DMS153 treated with DMSO at 0.1 percent for 48 hours (cell line): ENCODE measurements around the gene GINS1.
A peak's percentile ranks its signal among the peaks of the same experiment; 100 is the strongest.
"Not testable (repeated sequence)": the region's sequence is repeated elsewhere in the genome, so short reads cannot be mapped to it uniquely, and the experiment has no call there.

Experiments
- DNase-seq: peaks from one replicate; lab custom pipeline; 2025; ENCODE audit not compliant: unreplicated experiment; lab: John Stamatoyannopoulos, UW

The GINS1 gene

GRCh38 chr20:25389858-25390537 is 17.5 kb upstream of the GINS1 start:
- DNase-seq = no peak

- peak; percentile 89 for DNase-seq
Observed at GRCh38 chr20:25390538-25391528, 16.6 kb upstream of the GINS1 start, which contains the start of gene ABHD12. Gene ABHD12 (minus strand): TSS chr20:25390835. CDS start chr20:25390703, 132 bp downstream.

GRCh38 chr20:25394276-25394675 is 13.2 kb upstream of the GINS1 start:
- DNase-seq = no peak

DNA sequence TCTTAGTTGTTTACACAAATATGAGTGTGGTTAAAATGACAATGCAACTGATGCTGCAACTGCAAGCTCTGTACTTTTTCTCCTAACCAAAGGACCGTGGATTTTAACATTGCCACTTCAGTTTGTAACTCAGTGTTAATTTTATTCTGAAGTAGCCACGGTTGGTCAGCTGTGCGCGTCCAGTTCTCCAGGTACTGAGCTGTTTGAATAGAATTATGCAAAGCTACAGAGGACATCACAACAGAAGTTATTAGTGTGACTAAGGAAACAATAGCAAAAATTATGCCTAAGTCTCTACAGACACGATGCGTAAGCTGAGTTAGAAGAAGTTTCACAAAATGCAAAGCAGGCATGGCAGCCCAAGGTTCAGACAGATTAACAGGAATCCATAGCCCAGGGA is 12.5 kb upstream of the GINS1 start:
- DNase-seq = no peak

- DNase-seq = no peak
Observed at GRCh38 chr20:25397096-25397495, 10.4 kb upstream of the GINS1 start.

DNA sequence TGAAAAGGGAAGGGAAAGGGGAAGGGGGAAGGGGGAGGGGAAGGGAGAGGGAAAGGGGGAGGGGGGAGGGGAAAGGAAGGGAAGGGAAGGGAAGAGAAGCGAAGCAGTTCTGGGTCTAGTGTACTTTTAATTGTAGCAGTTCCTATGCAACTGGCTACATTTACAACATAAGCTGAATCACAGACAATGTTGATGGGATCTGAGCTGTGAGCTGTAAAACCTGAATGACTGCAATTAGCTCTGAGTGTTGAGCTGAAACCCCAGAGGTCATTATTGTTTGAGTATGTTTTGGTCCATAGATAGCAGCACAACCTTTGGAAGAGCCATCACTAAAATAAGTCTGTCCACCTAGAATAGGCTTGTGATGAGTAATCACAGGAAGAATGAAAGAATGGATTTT is 9.7 kb upstream of the GINS1 start:
- peak; percentile 27 for DNase-seq

- no peak for DNase-seq
Observed at GRCh38 chr20:25398376-25399036, 9.0 kb upstream of the GINS1 start.

DNA sequence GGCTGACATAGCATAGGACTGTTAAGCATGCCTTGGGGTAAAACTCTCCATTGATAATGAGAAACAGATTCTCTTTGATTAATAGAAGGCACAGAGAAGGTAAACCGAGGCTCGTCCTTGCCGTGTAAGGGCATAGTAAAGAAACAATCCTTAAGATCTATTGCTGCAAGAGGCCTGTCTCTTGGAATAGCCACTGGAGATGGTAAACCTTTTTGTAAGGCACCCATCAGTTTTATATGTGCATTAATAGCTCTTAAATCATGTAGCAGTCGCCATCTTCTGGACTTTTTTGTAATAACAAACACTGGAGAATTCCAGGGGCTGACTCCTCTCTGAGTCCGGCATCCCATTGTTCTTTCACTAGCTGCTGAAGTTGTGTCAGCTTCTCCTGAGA is 8.4 kb upstream of the GINS1 start:
- DNase-seq = peak; percentile 52

GRCh38 chr20:25400291-25400732 is 7.2 kb upstream of the GINS1 start:
- not testable (repeated sequence) for DNase-seq

DNA sequence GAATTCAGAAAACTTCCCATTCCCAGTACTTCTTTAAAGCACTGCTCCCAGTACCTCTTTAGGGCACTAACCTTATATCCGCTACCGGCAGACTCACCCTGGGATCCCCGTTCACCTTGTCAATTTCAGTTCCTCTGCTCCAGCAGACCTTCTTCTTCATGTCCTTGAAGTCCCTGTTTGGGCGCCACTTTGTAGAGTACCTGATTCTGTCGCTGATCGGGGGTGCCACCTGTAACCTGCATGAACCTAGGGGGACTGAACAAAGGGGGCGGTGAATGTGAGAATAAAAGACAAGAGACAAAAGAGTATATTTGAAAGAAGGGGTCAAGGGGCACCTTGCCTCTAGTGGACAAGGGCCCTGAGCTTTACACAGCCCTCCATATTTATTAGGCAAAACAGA is 4.9 kb upstream of the GINS1 start:
- no peak for DNase-seq

DNA sequence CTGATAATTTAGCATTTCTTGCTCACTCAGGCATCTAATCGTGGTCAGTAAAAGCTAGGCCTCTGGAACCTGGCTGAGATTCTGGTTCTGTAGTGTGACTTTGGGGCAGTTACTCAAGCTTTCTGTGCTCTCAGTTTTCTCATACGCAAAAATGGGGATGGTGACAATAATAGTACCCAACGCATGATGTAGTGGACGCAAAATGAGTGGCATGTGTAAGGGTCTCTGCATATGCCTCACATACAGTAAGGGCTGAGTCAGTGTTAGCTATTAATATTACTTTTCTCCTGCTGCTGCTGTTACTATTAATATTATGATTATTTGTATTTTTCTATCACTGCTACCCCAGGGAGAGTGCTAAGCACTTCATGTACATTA is 686 bp downstream of the GINS1 start:
- no peak for DNase-seq

DNA sequence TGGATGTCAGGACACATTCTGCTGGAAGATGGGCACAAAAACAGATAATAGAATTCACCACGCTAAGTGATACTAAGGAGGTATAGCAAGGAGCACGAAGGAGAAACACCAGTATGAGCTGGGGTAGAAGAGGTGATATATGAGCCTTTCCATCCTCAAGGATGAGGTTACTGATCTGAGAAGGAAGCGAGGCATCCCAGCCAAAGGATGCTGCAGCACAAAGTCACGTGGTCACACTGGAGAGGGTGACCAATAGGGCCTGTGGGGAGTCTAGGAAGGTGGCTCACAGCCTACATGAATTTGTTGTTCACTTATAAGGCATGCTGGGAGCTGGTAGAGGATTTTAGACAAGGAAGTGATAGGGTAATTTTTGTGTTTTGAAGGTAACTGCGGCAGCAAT is 1.4 kb downstream of the GINS1 start:
- DNase-seq = no peak

GRCh38 chr20:25418776-25419175 is 11.3 kb downstream of the GINS1 start:
- DNase-seq = no peak

DNA sequence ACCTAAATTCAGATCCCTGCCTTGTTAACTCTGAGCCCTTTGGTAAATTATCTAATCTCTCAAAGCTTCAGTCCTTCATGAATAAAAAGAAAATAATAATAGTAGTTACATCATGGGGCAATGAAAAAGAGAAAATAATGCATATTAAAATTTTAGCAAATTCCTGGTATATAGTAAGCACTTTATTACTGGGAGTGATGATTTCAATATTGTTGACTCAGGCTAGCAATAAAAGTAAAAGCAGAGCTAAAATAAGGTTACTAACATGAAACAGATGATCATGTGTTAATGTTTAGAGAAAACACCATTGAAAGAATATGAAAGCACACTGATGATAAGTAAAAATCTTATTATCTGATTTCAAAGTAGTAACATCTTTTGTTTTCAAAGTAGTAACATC is 13.6 kb downstream of the GINS1 start:
- no peak for DNase-seq

- DNase-seq = no peak
Observed at GRCh38 chr20:25422032-25422431, 14.6 kb downstream of the GINS1 start.

DNA sequence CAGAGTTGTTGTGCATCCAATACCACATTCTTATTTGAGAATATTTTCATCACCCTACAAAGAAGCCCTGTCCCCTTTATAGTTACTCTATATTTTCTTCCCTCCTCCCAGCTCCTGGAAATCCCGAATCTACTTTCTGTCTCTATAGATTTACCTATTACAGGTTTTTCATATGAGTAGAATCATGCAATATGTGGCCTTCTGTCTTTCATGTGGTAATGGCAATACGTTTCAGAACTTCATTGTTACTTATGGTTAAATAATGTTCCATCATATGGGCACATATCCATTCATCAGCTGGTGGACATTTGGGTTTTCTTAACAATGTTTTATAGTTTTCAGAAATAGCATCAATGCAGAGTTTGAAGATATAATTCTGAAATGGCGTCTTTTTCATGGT is 17.1 kb downstream of the GINS1 start:
- DNase-seq = no peak

DNA sequence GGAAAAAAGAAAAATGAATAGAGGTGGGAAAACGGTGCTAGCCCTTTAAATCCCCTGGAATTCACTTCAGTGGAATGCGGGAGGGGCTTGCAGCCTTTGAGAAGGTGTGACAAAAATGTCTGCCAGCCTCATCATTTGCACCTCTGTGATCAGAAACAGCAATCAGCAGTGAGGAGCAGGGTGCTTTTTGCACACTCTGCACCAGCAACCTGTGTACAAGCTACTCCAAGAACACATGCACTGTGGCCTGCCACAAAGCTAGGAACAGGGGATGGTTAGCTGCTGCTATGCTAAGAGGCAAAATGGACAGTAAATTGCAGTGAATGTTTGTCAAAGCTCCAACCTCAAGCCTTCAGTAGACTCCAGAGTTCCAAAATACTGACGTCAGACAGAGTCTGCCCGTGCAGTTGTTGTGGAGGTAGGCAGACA is 29.7 kb downstream of the GINS1 start:
- DNase-seq = no peak

DNA sequence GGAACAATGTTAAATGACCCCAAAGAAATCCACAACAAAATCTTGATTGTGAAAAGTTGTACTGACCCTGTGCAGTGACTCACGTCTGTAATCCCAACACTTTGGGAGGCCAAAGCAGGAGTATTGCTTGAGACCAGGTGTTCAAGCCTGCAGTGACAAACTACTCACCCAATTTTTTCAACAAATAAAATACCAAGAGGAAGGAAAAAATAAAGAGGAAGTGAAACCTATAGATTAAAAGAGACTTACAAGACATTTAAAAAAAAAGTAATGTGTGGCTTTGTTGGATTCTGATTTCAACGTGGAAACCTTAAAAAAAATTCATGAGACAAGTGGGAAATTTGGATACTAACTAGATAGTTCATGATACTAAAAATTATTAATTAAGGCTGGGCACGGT is 31.9 kb downstream of the GINS1 start:
- DNase-seq = no peak

DNA sequence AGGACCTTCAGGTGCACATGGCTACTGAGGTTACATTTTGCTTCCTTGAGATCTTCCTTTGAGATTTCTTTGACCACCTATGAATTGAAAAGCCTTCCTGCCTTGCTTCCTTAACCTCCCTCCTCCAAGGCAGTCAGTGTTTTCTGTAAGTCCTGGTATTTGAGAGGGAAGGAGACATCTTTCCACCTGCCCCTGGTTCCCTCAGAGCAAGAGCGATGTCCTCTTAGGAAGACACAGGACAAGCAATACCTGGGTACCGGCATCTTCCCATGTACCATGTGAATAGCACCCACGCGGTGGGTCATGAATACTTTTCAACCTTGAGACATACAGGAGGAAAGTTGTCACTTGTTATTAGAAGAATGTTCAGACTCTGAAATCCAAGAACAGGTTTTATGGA is 37.1 kb downstream of the GINS1 start:
- no peak for DNase-seq

DNA sequence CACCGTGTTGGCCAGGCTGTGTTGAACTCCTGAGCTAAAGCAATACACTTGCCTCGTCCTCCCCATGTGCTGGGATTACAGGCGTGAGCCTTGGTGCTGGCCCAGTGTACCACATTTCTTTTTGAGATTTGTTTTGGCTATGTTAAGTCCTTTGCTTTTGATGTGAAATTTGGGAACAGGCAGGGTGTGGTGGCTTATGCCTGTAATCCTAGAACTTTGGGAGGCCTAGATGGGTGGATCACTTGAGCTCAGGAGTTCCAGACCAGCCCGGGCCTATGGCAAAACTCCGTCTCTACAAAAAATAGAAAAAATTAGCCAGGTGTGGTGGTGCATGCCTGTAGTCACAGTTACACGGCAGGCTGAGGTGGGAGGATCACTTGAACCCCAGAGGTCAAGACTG is 40.2 kb downstream of the GINS1 start:
- DNase-seq = no peak

- DNase-seq = no peak
Observed at GRCh38 chr20:25452333-25452732, 44.9 kb downstream of the GINS1 start.
